HG02571 (cell line): Measurements from ENCODE around the gene RAET1G.
"Not testable (repeated sequence)": the region's sequence is repeated elsewhere in the genome, so short reads cannot be mapped to it uniquely, and the experiment has no call there.

ENCODE experiments used
- ATAC-seq: cut with Tn5 transposase; IDR thresholded peaks from one replicate; pipeline ENCODE4 v1.9.1; 2021; ENCODE audit warnings: mild to moderate bottlenecking, moderate library complexity; ENCODE audit not compliant: unreplicated experiment

The RAET1G gene

GRCh38 chr6:149922642-149923326, at the start of gene RAET1G:
Gene RAET1G, minus strand, starts transcription at chr6:149923121. Its CDS starts 111 bp downstream, at chr6:149923010.
- ATAC-seq, result no peak

GRCh38 chr6:149969635-149970034, 46.7 kb upstream of the RAET1G start:
- no peak for ATAC-seq

- not testable (repeated sequence) for ATAC-seq
Measured at GRCh38 chr6:149968909-149969308, 46.0 kb upstream of the RAET1G start.

GRCh38 chr6:149967999-149968398, 45.1 kb upstream of the RAET1G start:
- not testable (repeated sequence) for ATAC-seq

GRCh38 chr6:149967591-149967990, 44.7 kb upstream of the RAET1G start:
- ATAC-seq, result no peak

GRCh38 chr6:149966319-149966718, 43.4 kb upstream of the RAET1G start:
- not testable (repeated sequence) for ATAC-seq

GRCh38 chr6:149965194-149966020, 42.5 kb upstream of the RAET1G start:
- ATAC-seq, result no peak

GRCh38 chr6:149964308-149965193, 41.6 kb upstream of the RAET1G start:
- no peak for ATAC-seq

GRCh38 chr6:149963462-149964307, 40.8 kb upstream of the RAET1G start, which contains the start of gene ULBP1:
Gene ULBP1, plus strand, starts transcription at chr6:149963943. Its CDS starts 107 bp downstream, at chr6:149964050.
- peak; percentile 55 for ATAC-seq

- ATAC-seq, result peak; percentile 30
Measured at GRCh38 chr6:149963212-149963461, 40.2 kb upstream of the RAET1G start.

GRCh38 chr6:149962461-149963211, 39.7 kb upstream of the RAET1G start:
- ATAC-seq, result no peak

- no peak for ATAC-seq
Measured at GRCh38 chr6:149961728-149962425, 39.0 kb upstream of the RAET1G start.

- no peak for ATAC-seq
Measured at GRCh38 chr6:149960488-149960887, 37.6 kb upstream of the RAET1G start.

GRCh38 chr6:149959806-149960205, 36.9 kb upstream of the RAET1G start:
- ATAC-seq, result not testable (repeated sequence)

- ATAC-seq, result not testable (repeated sequence)
Measured at GRCh38 chr6:149958124-149958523, 35.2 kb upstream of the RAET1G start.

GRCh38 chr6:149955654-149956317, 32.9 kb upstream of the RAET1G start:
- not testable (repeated sequence) for ATAC-seq

GRCh38 chr6:149954984-149955653, 32.2 kb upstream of the RAET1G start:
- ATAC-seq, result not testable (repeated sequence)
